Body of pancreas (tissue), 4 donors: Measurements from ENCODE around the gene ZNF454. TPM values are rescaled to one million over a fixed set of nuclear protein-coding genes. Genes with fewer than 3 reads are reported as not detected.
A peak's percentile ranks its signal among the peaks of the same experiment; 100 is the strongest.

Experiments
- ATAC-seq: fragments of 150-250 bp; one replicate; pipeline ENCODE4 v1.9.1; 2016
- DNase-seq, 4 donors: peaks; one replicate each; pipeline ENCODE4 v3.0.0-alpha.2; 2019
- H3K27ac ChIP-seq, 4 donors: fragments of 200-600 bp; sonication (generic); 1 replicate in 3 of 4; 2 replicates in 1 of 4; pipeline versions ENCODE4 v1.5.1 to v1.6.1; 2016 to 2019; ENCODE audit warnings: mild to moderate bottlenecking in 1 of 4, mixed read lengths in 1 of 4, moderate library complexity in 1 of 4
- H3K27me3 ChIP-seq, 2 donors: fragments of 200-600 bp; sonication (generic); one replicate each; pipeline ENCODE4 v1.6.0; 2016; ENCODE audit warnings: mild to moderate bottlenecking in 1 of 2
- H3K36me3 ChIP-seq, 2 donors: fragments of 200-600 bp; sonication (generic); replicated peaks in 1 of 2; 2 replicates each; pipeline ENCODE4 v1.5.1; 2016; ENCODE audit warnings: low read depth in 2 of 2; ENCODE audit not compliant: insufficient read depth in 1 of 2
- H3K4me1 ChIP-seq: fragments of 200-600 bp; sonication (generic); one replicate; pipeline ENCODE4 v1.6.0; 2016
- H3K4me3 ChIP-seq, 2 donors: fragments of 200-600 bp; sonication (generic); 1 replicate in 1 of 2; 2 replicates in 1 of 2; pipeline ENCODE4 v1.5.1; 2016 to 2019
- H3K9me3 ChIP-seq, 3 donors: fragments of 200-600 bp; sonication (generic); 1 replicate in 2 of 3; 2 replicates in 1 of 3; pipeline ENCODE4 v1.5.1; 2016
- POLR2A ChIP-seq, 3 donors: fragments of 450-650 bp; IDR thresholded peaks; one replicate each; pipeline ENCODE4 v1.6.1; 2016; ENCODE audit warnings: antibody characterized with exemption in 3 of 3, mild to moderate bottlenecking in 2 of 3
- WGBS, 2 donors: methylation state at CpG; one replicate each; pipeline ENCODE4 v1.1.5; 2017; 5-methylcytosine and 5-hydroxymethylcytosine counted together
- intact Hi-C: fragments of 100-400 bp; cut with DNase I; formaldehyde crosslinking; loops from one replicate; pipeline ENCODE4 v1.15.1; 2023
- total RNA-seq, 2 donors: library from RNA; depleted of rRNA; stranded (reverse); fragments of >200 nt; gene quantifications; one replicate each; pipeline ENCODE4 v1.1.0, GENCODE V29; 2016
- TF ChIP-seq, protein P1 (sequence below), 7 experiments: fragments of 450-650 bp in 4 of 7; fragments of 200-600 bp in 3 of 7; sonication (generic) in 3 of 7; IDR thresholded peaks; one replicate each; pipeline ENCODE4 v1.5.1; 2016 to 2019; ENCODE audit warnings: antibody characterized with exemption in 7 of 7

The ZNF454 gene
- total RNA-seq, 2 donors from 2014 or later, result 4.2 to 8.2 TPM

- Histone ChIP-seq H3K36me3 (peaks cover 0 to 7% of the 10 kb centered on the region in 2 donors), H3K9me3 (peaks cover 0 to 90% (median 2%) of the 10 kb centered on the region in 3 donors), H3K27ac (no peak overlapping the region), H3K4me1 (no peaks in the 10 kb centered on the region), H3K27me3 (no peaks in the 10 kb centered on the region), H3K4me3 (no peak overlapping the region)
- no peak for TF ChIP-seq POLR2A (IDR thresholded peaks at IDR 0.05)
- TF ChIP-seq, protein P1, sequence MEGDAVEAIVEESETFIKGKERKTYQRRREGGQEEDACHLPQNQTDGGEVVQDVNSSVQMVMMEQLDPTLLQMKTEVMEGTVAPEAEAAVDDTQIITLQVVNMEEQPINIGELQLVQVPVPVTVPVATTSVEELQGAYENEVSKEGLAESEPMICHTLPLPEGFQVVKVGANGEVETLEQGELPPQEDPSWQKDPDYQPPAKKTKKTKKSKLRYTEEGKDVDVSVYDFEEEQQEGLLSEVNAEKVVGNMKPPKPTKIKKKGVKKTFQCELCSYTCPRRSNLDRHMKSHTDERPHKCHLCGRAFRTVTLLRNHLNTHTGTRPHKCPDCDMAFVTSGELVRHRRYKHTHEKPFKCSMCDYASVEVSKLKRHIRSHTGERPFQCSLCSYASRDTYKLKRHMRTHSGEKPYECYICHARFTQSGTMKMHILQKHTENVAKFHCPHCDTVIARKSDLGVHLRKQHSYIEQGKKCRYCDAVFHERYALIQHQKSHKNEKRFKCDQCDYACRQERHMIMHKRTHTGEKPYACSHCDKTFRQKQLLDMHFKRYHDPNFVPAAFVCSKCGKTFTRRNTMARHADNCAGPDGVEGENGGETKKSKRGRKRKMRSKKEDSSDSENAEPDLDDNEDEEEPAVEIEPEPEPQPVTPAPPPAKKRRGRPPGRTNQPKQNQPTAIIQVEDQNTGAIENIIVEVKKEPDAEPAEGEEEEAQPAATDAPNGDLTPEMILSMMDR (IDR thresholded peaks at IDR 0.05), result no peak
- DNase-seq (no peak), ATAC-seq (no peak)
- intact Hi-C loops, result no loop called here
- WGBS, 2 donors, result 87 to 97% methylated on average over 11 of the region's 11 CpGs
Observed at GRCh38 chr5:178931846-178932760, 8.9 kb upstream of the ZNF454 start.

- peak overlapping the region in 3 of 4 donors; percentile 17 to 79 (median 76) for H3K27ac ChIP-seq
- intact Hi-C loops, result no loop called here
- 0 to 1% methylated on average over 23 of the region's 23 CpGs for WGBS, 2 donors
- no peaks in the 10 kb centered on the region for H3K36me3 ChIP-seq
- ATAC-seq, result peak; percentile 25
- H3K4me1 ChIP-seq, result peaks cover 22% of the 10 kb centered on the region
- DNase-seq, result peak; percentile 32 to 56 (median 43)
- peak overlapping the region; percentile 52 to 73 for H3K4me3 ChIP-seq
- peaks cover 0 to 38% (median 2%) of the 10 kb centered on the region in 3 donors for H3K9me3 ChIP-seq
- TF ChIP-seq, protein P1 (IDR thresholded peaks at IDR 0.05), result no peak
- no peak for TF ChIP-seq POLR2A (IDR thresholded peaks at IDR 0.05)
- H3K27me3 ChIP-seq, result no peaks in the 10 kb centered on the region
Observed at GRCh38 chr5:178941361-178941760, 363 bp downstream of the ZNF454 start.

- Histone ChIP-seq H3K36me3 (peaks cover 11 to 12% of the 10 kb centered on the region in 2 donors), H3K4me1 (no peaks in the 10 kb centered on the region), H3K4me3 (no peak overlapping the region), H3K27me3 (no peaks in the 10 kb centered on the region), H3K9me3 (peaks cover 0 to 77% (median 12%) of the 10 kb centered on the region in 3 donors), H3K27ac (no peak overlapping the region)
- intact Hi-C loops, result no loop called here
- no peak for TF ChIP-seq POLR2A (IDR thresholded peaks at IDR 0.05)
- TF ChIP-seq, protein P1 (IDR thresholded peaks at IDR 0.05), result no peak
- DNase-seq (no peak), ATAC-seq (no peak)
- 95 to 98% methylated on average over 5 of the region's 5 CpGs for WGBS, 2 donors
Observed at GRCh38 chr5:178965465-178966055, 24.6 kb downstream of the ZNF454 start.

DNA sequence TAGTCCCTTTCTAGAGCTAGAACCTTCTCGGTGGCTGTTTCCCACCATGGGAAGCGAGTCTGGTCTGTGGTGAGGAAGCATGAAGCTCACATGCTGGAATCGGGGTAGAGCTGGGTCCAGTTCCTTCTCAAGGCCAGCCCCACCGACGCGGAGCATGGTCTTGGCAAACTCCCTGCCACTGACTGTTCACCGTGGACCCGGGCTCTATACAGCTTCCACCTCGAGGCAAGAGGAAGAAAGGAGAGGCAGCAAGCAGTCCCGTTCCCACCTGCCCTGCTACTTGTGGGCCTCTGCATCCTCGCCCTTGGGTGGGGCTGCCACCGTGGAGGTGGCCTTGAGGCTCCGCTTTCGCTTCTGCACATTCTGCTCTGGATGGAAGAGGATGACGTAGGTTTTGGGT lies 40.4 kb downstream of the ZNF454 start:
- intact Hi-C loops, result no loop called here
- WGBS, 2 donors, result 96 to 100% methylated on average over 5 to 15 of the region's 15 CpGs
- ATAC-seq, result no peak

More for the DNA sequence above, 40.4 kb downstream of the ZNF454 start:
- TF ChIP-seq POLR2A (IDR thresholded peaks at IDR 0.05), result no peak
- TF ChIP-seq, protein P1 (IDR thresholded peaks at IDR 0.05), result no peak
- no peak for DNase-seq
- no peaks in the 10 kb centered on the region for H3K4me1 ChIP-seq
- no peak overlapping the region for H3K4me3 ChIP-seq
- H3K36me3 ChIP-seq, result no peaks in the 10 kb centered on the region
- no peak overlapping the region for H3K27ac ChIP-seq
- H3K27me3 ChIP-seq, result no peaks in the 10 kb centered on the region
- H3K9me3 ChIP-seq, result peaks cover 0 to 75% (median 0%) of the 10 kb centered on the region in 3 donors
